Activated naive CD4-positive, alpha-beta T cell treated with anti-CD3 and anti-CD28 coated beads, Interleukin-2, amount 50 U/mL, for 72 hours (primary cell): ENCODE results near the gene GIT1. TPM values are rescaled to one million over a fixed set of nuclear protein-coding genes. Genes with fewer than 3 reads are reported as not detected.

Source experiments
- ATAC-seq, 2 donors: fragments of 150-1000 bp; cut with Tn5 transposase; 2 replicates each; pipeline ENCODE4 v1.10.0; 2021; ENCODE audit warnings: mild to moderate bottlenecking in 2 of 2, moderate library complexity in 2 of 2
- DNase-seq, 2 donors: peaks; one replicate each; pipeline ENCODE4 v3.0.0; 2021 to 2022; ENCODE audit warnings: low spot score in 2 of 2
- H3K27ac Mint-ChIP-seq, 2 donors: one replicate each; pipeline ENCODE4 v1.8.0; 2022; ENCODE audit warnings: mild to moderate bottlenecking in 2 of 2, mixed read lengths in 2 of 2
- H3K36me3 Mint-ChIP-seq, 2 donors: one replicate each; pipeline ENCODE4 v1.8.0; 2022; ENCODE audit warnings: mixed read lengths in 2 of 2
- H3K9me3 Mint-ChIP-seq, 2 donors: one replicate each; pipeline ENCODE4 v1.8.0; 2022; ENCODE audit warnings: mixed read lengths in 2 of 2
- total RNA-seq, 2 donors: library from RNA; stranded (reverse); gene quantifications; one replicate each; pipeline ENCODE4 v1.2.3, GENCODE V29; 2022

Gene GIT1
- total RNA-seq: 10 to 100 TPM; 49.8 to 67.8 TPM

GRCh38 chr17:29589524-29590410 lies at the start of gene GIT1:
TSS of gene GIT1 (minus strand) at chr17:29589648. CDS start at chr17:29589378, 270 bp downstream.
- ATAC-seq (peak; percentile 65 to 74), DNase-seq (peak; percentile 80 to 88)
- Mint-ChIP-seq H3K36me3 (peaks cover 7 to 10% of the 10 kb centered on the region in 2 donors), H3K9me3 (no peaks in the 10 kb centered on the region), H3K27ac (peak within 1 kb of the TSS; percentile 84 to 90)

GRCh38 chr17:29633886-29634285 lies 44.4 kb upstream of the GIT1 start:
- peak overlapping the region; percentile 30 to 44 for H3K27ac Mint-ChIP-seq
- DNase-seq (no peak), ATAC-seq (no peak)
- H3K9me3 Mint-ChIP-seq: no peaks in the 10 kb centered on the region
- H3K36me3 Mint-ChIP-seq: peaks cover 6 to 35% of the 10 kb centered on the region in 2 donors

- H3K36me3 Mint-ChIP-seq: peaks cover 10 to 25% of the 10 kb centered on the region in 2 donors
- peak overlapping the region; percentile 67 to 96 for H3K27ac Mint-ChIP-seq
- ATAC-seq: no peak
These were observed 41.3 kb upstream of the GIT1 start for GRCh38 chr17:29630630-29631193.

GRCh38 chr17:29629839-29630238 lies 40.4 kb upstream of the GIT1 start:
- H3K9me3 Mint-ChIP-seq: no peaks in the 10 kb centered on the region
- peak overlapping the region; percentile 67 to 83 for H3K27ac Mint-ChIP-seq
- H3K36me3 Mint-ChIP-seq: peaks cover 12 to 24% of the 10 kb centered on the region in 2 donors
- DNase-seq: no peak
- no peak for ATAC-seq

More at GRCh38 chr17:29630630-29631193, 41.3 kb upstream of the GIT1 start:
- no peak for DNase-seq
- no peaks in the 10 kb centered on the region for H3K9me3 Mint-ChIP-seq

GRCh38 chr17:29628644-29629043 lies 39.2 kb upstream of the GIT1 start:
- Mint-ChIP-seq H3K9me3 (no peaks in the 10 kb centered on the region), H3K27ac (peak overlapping the region; percentile 0 to 67), H3K36me3 (peaks cover 12 to 24% of the 10 kb centered on the region in 2 donors)
- no peak for ATAC-seq
- no peak for DNase-seq

- ATAC-seq (no peak), DNase-seq (no peak)
- no peaks in the 10 kb centered on the region for H3K9me3 Mint-ChIP-seq
- peaks cover 12 to 24% of the 10 kb centered on the region in 2 donors for H3K36me3 Mint-ChIP-seq
- peak overlapping the region; percentile 4 to 98 for H3K27ac Mint-ChIP-seq
These were observed 38.5 kb upstream of the GIT1 start for GRCh38 chr17:29627951-29628350.

- peaks cover 4 to 6% of the 10 kb centered on the region in 2 donors for H3K36me3 Mint-ChIP-seq
- no peaks in the 10 kb centered on the region for H3K9me3 Mint-ChIP-seq
- H3K27ac Mint-ChIP-seq: peak overlapping the region; percentile 10 to 98
- ATAC-seq: no peak
- no peak for DNase-seq
These were observed 35.7 kb upstream of the GIT1 start for GRCh38 chr17:29625037-29625750.

GRCh38 chr17:29624586-29624985 lies 35.1 kb upstream of the GIT1 start:
- Mint-ChIP-seq H3K27ac (peak overlapping the region; percentile 84 to 98), H3K9me3 (no peaks in the 10 kb centered on the region), H3K36me3 (peaks cover 4 to 6% of the 10 kb centered on the region in 2 donors)
- ATAC-seq: peak; percentile 39 to 66
- DNase-seq: no peak

GRCh38 chr17:29623283-29623647 lies 33.8 kb upstream of the GIT1 start:
- ATAC-seq (peak in 1 of 2 donors; percentile 0), DNase-seq (no peak)
- Mint-ChIP-seq H3K9me3 (no peaks in the 10 kb centered on the region), H3K36me3 (peaks cover 4 to 6% of the 10 kb centered on the region in 2 donors), H3K27ac (peak overlapping the region; percentile 84 to 98)

GRCh38 chr17:29622337-29623282 lies 33.2 kb upstream of the GIT1 start, which contains the start of gene CORO6:
TSS of gene CORO6 (minus strand) at chr17:29622912. CDS start at chr17:29621421, 1,491 bp downstream.
- peak; percentile 69 to 79 for DNase-seq
- Mint-ChIP-seq H3K27ac (peak within 1 kb of the TSS; percentile 84 to 98), H3K36me3 (peaks cover 4 to 6% of the 10 kb centered on the region in 2 donors), H3K9me3 (no peaks in the 10 kb centered on the region)
- peak; percentile 9 to 53 for ATAC-seq

GRCh38 chr17:29621751-29622194 lies 32.3 kb upstream of the GIT1 start:
- Mint-ChIP-seq H3K9me3 (no peaks in the 10 kb centered on the region), H3K36me3 (peaks cover 4 to 6% of the 10 kb centered on the region in 2 donors), H3K27ac (peak overlapping the region; percentile 74 to 98)
- ATAC-seq: no peak
- DNase-seq: no peak

- Mint-ChIP-seq H3K9me3 (no peaks in the 10 kb centered on the region), H3K27ac (no peak overlapping the region), H3K36me3 (peaks cover 4% of the 10 kb centered on the region in 2 donors)
- ATAC-seq: no peak
- DNase-seq: no peak
These were observed 31.5 kb upstream of the GIT1 start for GRCh38 chr17:29620779-29621500.

GRCh38 chr17:29620271-29620670 lies 30.8 kb upstream of the GIT1 start:
- H3K9me3 Mint-ChIP-seq: no peaks in the 10 kb centered on the region
- no peaks in the 10 kb centered on the region for H3K36me3 Mint-ChIP-seq
- DNase-seq (no peak), ATAC-seq (no peak)
- H3K27ac Mint-ChIP-seq: no peak overlapping the region

- no peak for DNase-seq
- H3K9me3 Mint-ChIP-seq: no peaks in the 10 kb centered on the region
- no peak overlapping the region for H3K27ac Mint-ChIP-seq
- no peak for ATAC-seq
- H3K36me3 Mint-ChIP-seq: no peaks in the 10 kb centered on the region
These were observed 29.8 kb upstream of the GIT1 start for GRCh38 chr17:29619251-29619650.
